Activated naive CD4-positive, alpha-beta T cell treated with anti-CD3 and anti-CD28 coated beads, Interleukin-2, amount 10 ng/mL, durations not matched to agents 7 days and 5 days (primary cell): Measurements from ENCODE around the gene HYI.
"Not testable (repeated sequence)": the region's sequence is repeated elsewhere in the genome, so short reads cannot be mapped to it uniquely, and the experiment has no call there.

Experiments used
- CTCF ChIA-PET: fragments of 350-600 bp; sonication (Branson Sonifier 250); formaldehyde crosslinking; loops from one replicate; lab custom pipeline; 2021; ENCODE audit warnings: antibody characterized with exemption; lab: Charles Lee
- DNase-seq: peaks from one replicate; pipeline ENCODE4 v3.0.0-alpha.2; 2020
- H3K27ac Mint-ChIP-seq: one replicate; pipeline ENCODE4 v1.8.0; 2021; ENCODE audit warnings: mild to moderate bottlenecking, moderate library complexity, mixed read lengths
- H3K27me3 Mint-ChIP-seq: one replicate; pipeline ENCODE4 v1.8.0; 2021; ENCODE audit warnings: mild to moderate bottlenecking, mixed read lengths
- H3K36me3 Mint-ChIP-seq: one replicate; pipeline ENCODE4 v1.8.0; 2021; ENCODE audit warnings: mixed read lengths
- H3K4me1 Mint-ChIP-seq: one replicate; pipeline ENCODE4 v1.8.0; 2021; ENCODE audit warnings: mixed read lengths
- H3K4me3 Mint-ChIP-seq: one replicate; pipeline ENCODE4 v1.8.0; 2021; ENCODE audit warnings: mild to moderate bottlenecking, moderate library complexity, mixed read lengths
- H3K9me3 Mint-ChIP-seq: one replicate; pipeline ENCODE4 v1.8.0; 2021; ENCODE audit warnings: mixed read lengths

Gene HYI, protein sequence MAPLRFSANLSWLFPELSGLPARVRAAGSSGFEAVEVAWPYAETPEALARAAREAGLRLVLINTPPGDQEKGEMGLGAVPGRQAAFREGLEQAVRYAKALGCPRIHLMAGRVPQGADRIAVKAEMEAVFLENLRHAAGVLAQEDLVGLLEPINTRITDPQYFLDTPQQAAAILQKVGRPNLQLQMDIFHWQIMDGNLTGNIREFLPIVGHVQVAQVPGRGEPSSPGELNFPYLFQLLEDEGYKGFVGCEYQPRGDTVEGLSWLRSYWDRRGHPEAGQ

DNA sequence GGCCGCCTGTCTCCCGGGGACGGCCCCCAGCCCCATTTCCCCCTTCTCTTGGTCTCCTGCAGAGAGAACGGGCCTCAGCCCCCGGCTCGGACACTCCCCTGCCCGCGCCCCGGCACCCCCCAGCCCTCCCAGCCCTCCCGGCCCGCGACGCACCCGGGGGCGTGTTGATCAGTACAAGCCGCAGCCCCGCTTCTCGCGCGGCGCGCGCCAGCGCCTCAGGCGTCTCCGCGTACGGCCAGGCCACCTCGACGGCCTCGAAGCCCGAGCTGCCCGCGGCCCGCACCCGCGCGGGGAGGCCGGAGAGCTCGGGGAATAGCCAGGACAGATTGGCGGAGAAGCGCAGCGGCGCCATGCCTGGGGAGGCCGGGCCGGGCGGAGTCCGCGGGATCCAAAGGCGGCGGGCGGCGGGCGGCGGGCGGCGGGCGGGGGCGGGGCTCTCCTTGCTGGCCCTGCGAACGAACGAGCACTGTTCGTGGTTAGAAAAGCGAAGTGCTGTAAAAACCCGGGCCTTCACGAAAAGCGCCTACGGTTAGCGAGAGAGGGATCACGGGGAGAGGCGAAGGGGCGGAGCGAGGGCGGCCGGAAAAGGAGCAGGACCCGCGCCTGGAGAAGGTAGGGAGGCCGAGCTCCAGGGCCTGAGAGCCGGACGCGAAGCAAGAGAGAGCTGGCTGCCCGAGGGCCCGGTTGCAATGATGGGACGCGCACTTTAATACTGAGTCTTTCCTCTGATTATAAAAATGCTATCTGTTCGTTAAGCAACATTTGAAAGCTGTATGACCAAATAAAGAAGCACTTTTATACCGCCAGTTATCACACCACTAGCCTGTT, at the start of gene HYI:
TSS of gene HYI (minus strand) at position 490 of the 828 bp plus-strand sequence. CDS start at position 352, 138 bp downstream.
- CTCF ChIA-PET: interaction anchor here (0.7 kb wide), 1 partner anchor 227 kb away, joined by 3 read pairs; no protein-coding TSS in a partner anchor
- peak; percentile 87 for DNase-seq
- Mint-ChIP-seq H3K27ac (peak within 1 kb of the TSS; percentile 86), H3K9me3 (no peaks in the 10 kb centered on the region), H3K4me1 (peaks cover 23% of the 10 kb centered on the region), H3K36me3 (peaks cover 22% of the 10 kb centered on the region), H3K27me3 (peaks cover 23% of the 10 kb centered on the region), H3K4me3 (peak within 1 kb of the TSS; percentile 83)

DNA sequence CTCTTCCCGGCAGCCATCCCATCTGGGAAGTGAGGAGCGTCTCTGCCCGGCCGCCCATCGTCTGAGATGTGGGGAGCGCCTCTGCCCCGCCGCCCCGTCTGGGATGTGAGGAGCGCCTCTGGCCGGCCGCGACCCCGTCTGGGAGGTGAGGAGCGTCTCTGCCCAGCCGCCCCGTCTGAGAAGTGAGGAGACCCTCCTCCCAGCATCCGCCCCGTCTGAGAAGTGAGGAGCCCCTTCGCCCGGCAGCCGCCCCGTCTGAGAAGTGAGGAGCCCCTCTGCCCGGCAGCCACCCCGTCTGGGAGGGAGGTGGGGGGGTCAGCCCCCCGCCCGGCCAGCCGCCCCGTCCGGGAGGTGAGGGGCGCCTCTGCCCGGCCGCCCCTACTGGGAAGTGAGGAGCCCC, 48.1 kb upstream of the HYI start:
- DNase-seq, CTCF ChIA-PET, H3K4me3 Mint-ChIP-seq, H3K27me3 Mint-ChIP-seq, H3K4me1 Mint-ChIP-seq, H3K36me3 Mint-ChIP-seq, H3K27ac Mint-ChIP-seq, H3K9me3 Mint-ChIP-seq: not testable (repeated sequence)

GRCh38 chr1:43499898-43500297, 46.2 kb upstream of the HYI start:
- DNase-seq: no peak
- Mint-ChIP-seq H3K36me3 (no peaks in the 10 kb centered on the region), H3K4me3 (no peak overlapping the region), H3K27me3 (peaks cover 9% of the 10 kb centered on the region), H3K27ac (no peak overlapping the region), H3K9me3 (no peaks in the 10 kb centered on the region), H3K4me1 (no peaks in the 10 kb centered on the region)
- CTCF ChIA-PET: interaction anchor here (1.0 kb wide), 1 partner anchor 273 kb away, joined by 4 read pairs; no protein-coding TSS in a partner anchor

- Mint-ChIP-seq H3K4me1 (no peaks in the 10 kb centered on the region), H3K36me3 (peaks cover 1% of the 10 kb centered on the region), H3K9me3 (peaks cover 6% of the 10 kb centered on the region), H3K27ac (no peak overlapping the region), H3K27me3 (peaks cover 24% of the 10 kb centered on the region), H3K4me3 (no peak overlapping the region)
- no peak for DNase-seq
- CTCF ChIA-PET: no interaction called here
Measured at GRCh38 chr1:43495204-43495603, 41.5 kb upstream of the HYI start.

DNA sequence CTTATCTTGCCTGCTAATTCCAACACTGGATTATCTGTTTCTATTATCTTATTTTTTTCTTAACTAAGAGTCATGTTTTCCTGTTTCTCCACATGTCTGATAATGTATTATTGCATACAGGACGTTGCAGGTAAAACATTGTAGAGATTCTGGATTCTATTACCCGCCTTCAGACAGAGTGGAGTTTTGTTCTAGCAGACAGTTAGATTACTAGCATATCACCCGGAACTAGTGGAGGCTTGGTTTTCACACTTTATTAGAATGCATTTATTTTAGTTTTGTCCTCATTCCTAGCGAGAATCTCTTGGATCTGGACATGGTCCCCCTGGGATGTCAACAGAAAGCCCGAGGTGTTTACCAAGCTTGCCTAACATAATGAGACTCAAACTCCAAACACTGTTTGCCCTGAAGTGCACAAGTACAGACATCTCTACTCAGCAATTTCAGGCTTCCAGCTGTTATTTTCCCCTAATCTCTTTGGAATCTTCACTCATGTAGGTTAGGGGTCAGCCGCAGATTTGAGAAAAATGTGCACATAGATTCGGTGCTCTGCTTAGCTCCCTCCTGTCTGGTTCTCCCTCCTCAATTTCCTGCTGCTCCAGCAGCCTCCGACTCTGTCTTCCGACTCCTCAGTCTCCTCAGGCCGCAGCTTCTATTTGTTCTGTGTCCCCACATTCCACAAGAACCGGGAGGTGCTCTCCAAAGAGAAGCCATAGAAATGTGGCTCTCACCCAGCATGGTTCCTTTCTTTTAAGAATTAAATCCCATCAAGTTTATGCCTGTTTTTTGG, 40.1 kb upstream of the HYI start:
- CTCF ChIA-PET: no interaction called here
- DNase-seq: no peak
- Mint-ChIP-seq H3K4me1 (no peaks in the 10 kb centered on the region), H3K27me3 (peaks cover 28% of the 10 kb centered on the region), H3K27ac (no peak overlapping the region), H3K36me3 (peaks cover 1% of the 10 kb centered on the region), H3K9me3 (peaks cover 11% of the 10 kb centered on the region), H3K4me3 (no peak overlapping the region)

DNA sequence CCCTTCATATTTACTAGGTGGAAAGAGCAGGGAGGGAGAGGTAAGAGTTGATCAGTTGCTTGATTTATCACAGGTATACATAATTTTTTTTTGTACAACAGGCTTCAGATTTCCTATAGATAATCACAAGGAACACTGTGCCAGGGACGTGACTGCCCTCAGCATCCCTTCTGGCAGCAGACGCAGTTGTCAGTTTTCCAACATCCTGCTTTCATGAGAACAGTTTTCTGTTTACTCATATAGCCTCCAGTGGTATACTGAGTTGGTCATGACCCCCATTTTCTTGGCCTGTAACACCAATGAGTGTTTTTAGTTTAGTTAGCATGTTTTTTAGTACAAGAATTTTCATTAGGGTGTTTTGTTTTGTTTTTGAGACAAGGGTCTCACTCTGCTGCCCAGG, 39.1 kb upstream of the HYI start:
- CTCF ChIA-PET: interaction anchor here (0.6 kb wide), 1 partner anchor 73 kb away, joined by 3 read pairs; no protein-coding TSS in a partner anchor
- H3K4me1 Mint-ChIP-seq: no peaks in the 10 kb centered on the region
- DNase-seq: no peak
- no peak overlapping the region for H3K4me3 Mint-ChIP-seq
- H3K36me3 Mint-ChIP-seq: peaks cover 1% of the 10 kb centered on the region
- H3K27me3 Mint-ChIP-seq: peaks cover 28% of the 10 kb centered on the region
- H3K9me3 Mint-ChIP-seq: peaks cover 16% of the 10 kb centered on the region
- no peak overlapping the region for H3K27ac Mint-ChIP-seq

- Mint-ChIP-seq H3K4me3 (no peak overlapping the region), H3K9me3 (peaks cover 21% of the 10 kb centered on the region)
Measured at GRCh38 chr1:43491061-43491460, 37.3 kb upstream of the HYI start.

DNA sequence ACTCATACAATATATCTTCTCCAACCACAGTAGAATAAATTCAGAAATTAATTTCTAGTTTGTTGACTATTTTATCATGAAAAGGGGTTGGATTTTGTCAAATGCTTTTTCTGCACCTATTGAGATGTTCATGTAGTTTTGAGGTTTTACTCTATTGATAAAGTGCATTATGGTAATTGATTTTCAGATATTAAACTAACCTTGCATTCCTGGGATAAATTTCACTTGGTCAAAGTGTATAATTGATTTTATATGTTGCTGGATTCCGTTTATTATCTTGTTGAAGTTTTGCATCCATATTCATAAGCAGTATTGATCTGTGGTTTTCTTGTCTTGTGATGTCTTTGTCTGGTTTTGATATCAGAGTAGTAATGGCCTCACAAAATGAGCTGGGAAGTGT, 34.4 kb upstream of the HYI start:
- CTCF ChIA-PET: no interaction called here
- Mint-ChIP-seq H3K27me3 (peaks cover 16% of the 10 kb centered on the region), H3K36me3 (peaks cover 1% of the 10 kb centered on the region), H3K9me3 (peaks cover 21% of the 10 kb centered on the region), H3K4me3 (no peak overlapping the region), H3K4me1 (no peaks in the 10 kb centered on the region), H3K27ac (no peak overlapping the region)
- no peak for DNase-seq

More at GRCh38 chr1:43491061-43491460, 37.3 kb upstream of the HYI start:
- H3K27me3 Mint-ChIP-seq: peaks cover 28% of the 10 kb centered on the region
- no peak for DNase-seq
- no peak overlapping the region for H3K27ac Mint-ChIP-seq
- CTCF ChIA-PET: no interaction called here
- H3K36me3 Mint-ChIP-seq: peaks cover 1% of the 10 kb centered on the region
- no peaks in the 10 kb centered on the region for H3K4me1 Mint-ChIP-seq

- Mint-ChIP-seq H3K27me3 (peaks cover 15% of the 10 kb centered on the region), H3K4me3 (no peak overlapping the region), H3K36me3 (no peaks in the 10 kb centered on the region), H3K27ac (no peak overlapping the region), H3K4me1 (peaks cover 9% of the 10 kb centered on the region), H3K9me3 (peaks cover 13% of the 10 kb centered on the region)
- DNase-seq: no peak
- CTCF ChIA-PET: no interaction called here
Measured at GRCh38 chr1:43484367-43484766, 30.6 kb upstream of the HYI start.

DNA sequence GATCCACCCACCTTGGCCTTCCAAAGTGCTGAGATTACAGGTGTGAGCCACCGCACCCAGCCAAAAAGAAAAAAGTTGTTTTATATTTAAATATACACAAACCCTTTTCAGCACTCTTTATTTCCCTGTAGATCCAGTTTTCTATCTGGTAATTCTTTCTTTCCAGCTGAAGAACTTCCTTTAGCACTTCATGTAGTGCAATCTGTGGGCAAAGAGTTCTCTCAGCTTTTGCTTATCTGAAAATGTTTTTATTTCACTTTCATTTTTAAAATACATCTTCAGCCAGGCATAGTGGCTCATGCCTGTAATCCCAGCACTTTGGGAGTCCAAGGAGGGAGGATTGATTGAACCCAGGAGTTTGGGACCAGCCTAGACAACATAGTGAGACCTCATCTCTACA, 28.5 kb upstream of the HYI start:
- no peak overlapping the region for H3K4me3 Mint-ChIP-seq
- peaks cover 19% of the 10 kb centered on the region for H3K27me3 Mint-ChIP-seq
- CTCF ChIA-PET: no interaction called here
- H3K4me1 Mint-ChIP-seq: peaks cover 9% of the 10 kb centered on the region
- no peak for DNase-seq
- H3K9me3 Mint-ChIP-seq: peaks cover 2% of the 10 kb centered on the region
- no peaks in the 10 kb centered on the region for H3K36me3 Mint-ChIP-seq
- no peak overlapping the region for H3K27ac Mint-ChIP-seq

DNA sequence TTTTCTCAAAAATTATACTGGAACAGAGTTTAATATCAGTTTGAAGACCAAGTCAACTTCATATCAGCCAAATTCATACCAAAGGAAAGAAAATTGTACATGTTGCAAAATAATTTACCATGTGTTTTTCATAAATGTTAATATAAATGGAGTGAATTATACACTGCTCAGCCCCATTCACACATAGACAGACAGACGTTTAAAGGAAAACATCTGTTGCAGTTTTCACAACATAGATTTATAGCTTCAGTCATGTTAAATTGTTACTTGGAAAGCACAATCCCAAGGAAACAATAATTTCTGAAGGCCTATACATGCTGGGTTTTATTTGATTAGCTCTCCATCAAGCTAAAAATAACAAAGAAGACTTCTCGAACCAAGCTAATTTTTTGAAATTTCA, 27.8 kb upstream of the HYI start:
- H3K9me3 Mint-ChIP-seq: no peaks in the 10 kb centered on the region
- no peak overlapping the region for H3K27ac Mint-ChIP-seq
- DNase-seq: no peak
- H3K4me1 Mint-ChIP-seq: peaks cover 9% of the 10 kb centered on the region
- CTCF ChIA-PET: interaction anchor here (0.6 kb wide), 1 partner anchor 555 kb away, joined by 3 read pairs; no protein-coding TSS in a partner anchor
- no peaks in the 10 kb centered on the region for H3K36me3 Mint-ChIP-seq
- H3K4me3 Mint-ChIP-seq: no peak overlapping the region
- H3K27me3 Mint-ChIP-seq: peaks cover 19% of the 10 kb centered on the region

GRCh38 chr1:43479414-43479813, 25.7 kb upstream of the HYI start:
- H3K4me3 Mint-ChIP-seq: no peak overlapping the region
- H3K27ac Mint-ChIP-seq: no peak overlapping the region
- peaks cover 19% of the 10 kb centered on the region for H3K27me3 Mint-ChIP-seq
- no peaks in the 10 kb centered on the region for H3K9me3 Mint-ChIP-seq
- no peaks in the 10 kb centered on the region for H3K36me3 Mint-ChIP-seq
- DNase-seq: no peak
- H3K4me1 Mint-ChIP-seq: peaks cover 9% of the 10 kb centered on the region
- CTCF ChIA-PET: interaction anchor here (1.4 kb wide), 1 partner anchor 252 kb away, joined by 5 read pairs; no protein-coding TSS in a partner anchor

- Mint-ChIP-seq H3K9me3 (no peaks in the 10 kb centered on the region), H3K27me3 (peaks cover 19% of the 10 kb centered on the region), H3K27ac (no peak overlapping the region), H3K4me3 (no peak overlapping the region), H3K36me3 (no peaks in the 10 kb centered on the region), H3K4me1 (peaks cover 9% of the 10 kb centered on the region)
- no peak for DNase-seq
- CTCF ChIA-PET: no interaction called here
Measured at GRCh38 chr1:43477716-43478115, 24.0 kb upstream of the HYI start.
